Measurements from ENCODE around the gene TAF7. TPM values are rescaled to one million over a fixed set of nuclear protein-coding genes. Genes with fewer than 3 reads are reported as not detected.

The TAF7 gene
- total and polyA plus RNA-seq, 9 of the 15 experiments (the other 6 are each of a cell fraction or from before 2014, with no cell fraction given): 51.6 to 116 (median 73.3) TPM

DNA sequence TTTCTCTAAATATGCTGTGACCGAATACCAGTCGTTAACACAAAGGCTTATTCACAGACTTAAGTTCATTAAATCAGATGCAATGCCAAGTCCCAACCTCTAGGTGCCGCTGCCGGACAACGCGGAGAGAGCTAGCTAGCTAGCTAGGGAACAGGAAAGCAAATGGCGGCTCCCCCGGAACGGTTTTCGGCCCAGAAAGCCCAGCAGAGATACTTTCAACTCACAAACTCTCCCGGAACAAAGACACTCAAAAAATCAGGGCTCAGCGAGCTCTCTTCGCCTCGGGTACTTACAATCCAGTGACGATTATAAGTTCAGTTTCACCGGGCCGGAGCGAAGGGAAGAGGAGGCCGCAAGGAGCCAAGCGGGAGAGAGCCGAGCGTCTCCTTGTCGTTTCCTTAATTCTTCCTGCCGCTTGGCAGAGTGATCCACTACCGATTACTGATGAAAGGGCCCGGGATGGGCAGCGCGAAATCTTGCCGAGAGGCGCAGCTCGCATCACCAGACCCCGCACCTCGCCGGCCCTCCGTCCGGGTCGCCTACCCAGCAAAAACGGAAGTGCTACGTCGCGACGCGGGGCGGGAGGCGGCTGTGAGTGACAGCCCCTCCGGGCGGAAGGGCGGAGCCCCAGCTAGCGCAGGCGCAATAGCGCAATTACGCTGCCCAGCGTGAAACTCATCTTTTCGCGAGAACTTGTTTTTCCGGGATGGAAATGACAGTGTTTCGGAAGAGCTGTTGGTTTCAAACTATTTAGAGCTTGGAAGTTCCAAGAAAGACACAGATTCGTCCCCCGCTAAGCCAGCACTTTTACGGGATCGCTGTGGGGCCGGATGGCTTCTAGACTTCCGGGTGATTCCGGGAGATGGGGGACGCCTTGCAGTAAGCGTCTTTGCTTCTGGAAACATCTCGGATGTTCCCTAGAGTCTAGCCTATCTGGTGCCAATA, at the start of gene TAF7 (continued):
- TF ChIP-seq, protein P1, sequence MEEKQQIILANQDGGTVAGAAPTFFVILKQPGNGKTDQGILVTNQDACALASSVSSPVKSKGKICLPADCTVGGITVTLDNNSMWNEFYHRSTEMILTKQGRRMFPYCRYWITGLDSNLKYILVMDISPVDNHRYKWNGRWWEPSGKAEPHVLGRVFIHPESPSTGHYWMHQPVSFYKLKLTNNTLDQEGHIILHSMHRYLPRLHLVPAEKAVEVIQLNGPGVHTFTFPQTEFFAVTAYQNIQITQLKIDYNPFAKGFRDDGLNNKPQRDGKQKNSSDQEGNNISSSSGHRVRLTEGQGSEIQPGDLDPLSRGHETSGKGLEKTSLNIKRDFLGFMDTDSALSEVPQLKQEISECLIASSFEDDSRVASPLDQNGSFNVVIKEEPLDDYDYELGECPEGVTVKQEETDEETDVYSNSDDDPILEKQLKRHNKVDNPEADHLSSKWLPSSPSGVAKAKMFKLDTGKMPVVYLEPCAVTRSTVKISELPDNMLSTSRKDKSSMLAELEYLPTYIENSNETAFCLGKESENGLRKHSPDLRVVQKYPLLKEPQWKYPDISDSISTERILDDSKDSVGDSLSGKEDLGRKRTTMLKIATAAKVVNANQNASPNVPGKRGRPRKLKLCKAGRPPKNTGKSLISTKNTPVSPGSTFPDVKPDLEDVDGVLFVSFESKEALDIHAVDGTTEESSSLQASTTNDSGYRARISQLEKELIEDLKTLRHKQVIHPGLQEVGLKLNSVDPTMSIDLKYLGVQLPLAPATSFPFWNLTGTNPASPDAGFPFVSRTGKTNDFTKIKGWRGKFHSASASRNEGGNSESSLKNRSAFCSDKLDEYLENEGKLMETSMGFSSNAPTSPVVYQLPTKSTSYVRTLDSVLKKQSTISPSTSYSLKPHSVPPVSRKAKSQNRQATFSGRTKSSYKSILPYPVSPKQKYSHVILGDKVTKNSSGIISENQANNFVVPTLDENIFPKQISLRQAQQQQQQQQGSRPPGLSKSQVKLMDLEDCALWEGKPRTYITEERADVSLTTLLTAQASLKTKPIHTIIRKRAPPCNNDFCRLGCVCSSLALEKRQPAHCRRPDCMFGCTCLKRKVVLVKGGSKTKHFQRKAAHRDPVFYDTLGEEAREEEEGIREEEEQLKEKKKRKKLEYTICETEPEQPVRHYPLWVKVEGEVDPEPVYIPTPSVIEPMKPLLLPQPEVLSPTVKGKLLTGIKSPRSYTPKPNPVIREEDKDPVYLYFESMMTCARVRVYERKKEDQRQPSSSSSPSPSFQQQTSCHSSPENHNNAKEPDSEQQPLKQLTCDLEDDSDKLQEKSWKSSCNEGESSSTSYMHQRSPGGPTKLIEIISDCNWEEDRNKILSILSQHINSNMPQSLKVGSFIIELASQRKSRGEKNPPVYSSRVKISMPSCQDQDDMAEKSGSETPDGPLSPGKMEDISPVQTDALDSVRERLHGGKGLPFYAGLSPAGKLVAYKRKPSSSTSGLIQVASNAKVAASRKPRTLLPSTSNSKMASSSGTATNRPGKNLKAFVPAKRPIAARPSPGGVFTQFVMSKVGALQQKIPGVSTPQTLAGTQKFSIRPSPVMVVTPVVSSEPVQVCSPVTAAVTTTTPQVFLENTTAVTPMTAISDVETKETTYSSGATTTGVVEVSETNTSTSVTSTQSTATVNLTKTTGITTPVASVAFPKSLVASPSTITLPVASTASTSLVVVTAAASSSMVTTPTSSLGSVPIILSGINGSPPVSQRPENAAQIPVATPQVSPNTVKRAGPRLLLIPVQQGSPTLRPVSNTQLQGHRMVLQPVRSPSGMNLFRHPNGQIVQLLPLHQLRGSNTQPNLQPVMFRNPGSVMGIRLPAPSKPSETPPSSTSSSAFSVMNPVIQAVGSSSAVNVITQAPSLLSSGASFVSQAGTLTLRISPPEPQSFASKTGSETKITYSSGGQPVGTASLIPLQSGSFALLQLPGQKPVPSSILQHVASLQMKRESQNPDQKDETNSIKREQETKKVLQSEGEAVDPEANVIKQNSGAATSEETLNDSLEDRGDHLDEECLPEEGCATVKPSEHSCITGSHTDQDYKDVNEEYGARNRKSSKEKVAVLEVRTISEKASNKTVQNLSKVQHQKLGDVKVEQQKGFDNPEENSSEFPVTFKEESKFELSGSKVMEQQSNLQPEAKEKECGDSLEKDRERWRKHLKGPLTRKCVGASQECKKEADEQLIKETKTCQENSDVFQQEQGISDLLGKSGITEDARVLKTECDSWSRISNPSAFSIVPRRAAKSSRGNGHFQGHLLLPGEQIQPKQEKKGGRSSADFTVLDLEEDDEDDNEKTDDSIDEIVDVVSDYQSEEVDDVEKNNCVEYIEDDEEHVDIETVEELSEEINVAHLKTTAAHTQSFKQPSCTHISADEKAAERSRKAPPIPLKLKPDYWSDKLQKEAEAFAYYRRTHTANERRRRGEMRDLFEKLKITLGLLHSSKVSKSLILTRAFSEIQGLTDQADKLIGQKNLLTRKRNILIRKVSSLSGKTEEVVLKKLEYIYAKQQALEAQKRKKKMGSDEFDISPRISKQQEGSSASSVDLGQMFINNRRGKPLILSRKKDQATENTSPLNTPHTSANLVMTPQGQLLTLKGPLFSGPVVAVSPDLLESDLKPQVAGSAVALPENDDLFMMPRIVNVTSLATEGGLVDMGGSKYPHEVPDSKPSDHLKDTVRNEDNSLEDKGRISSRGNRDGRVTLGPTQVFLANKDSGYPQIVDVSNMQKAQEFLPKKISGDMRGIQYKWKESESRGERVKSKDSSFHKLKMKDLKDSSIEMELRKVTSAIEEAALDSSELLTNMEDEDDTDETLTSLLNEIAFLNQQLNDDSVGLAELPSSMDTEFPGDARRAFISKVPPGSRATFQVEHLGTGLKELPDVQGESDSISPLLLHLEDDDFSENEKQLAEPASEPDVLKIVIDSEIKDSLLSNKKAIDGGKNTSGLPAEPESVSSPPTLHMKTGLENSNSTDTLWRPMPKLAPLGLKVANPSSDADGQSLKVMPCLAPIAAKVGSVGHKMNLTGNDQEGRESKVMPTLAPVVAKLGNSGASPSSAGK (IDR thresholded peaks at IDR 0.05): peak; percentile 85
- TF ChIP-seq MEF2A (IDR thresholded peaks at IDR 0.05; ENCODE audit: control insufficient read depth, low read depth, low read length) (no peak), POLR2AphosphoS5 (IDR thresholded peaks at IDR 0.05; ENCODE audit: control insufficient read depth, insufficient read depth, low read depth, low read length) (peak; percentile 89), HOXB6 (CRISPR knock-in tag; IDR thresholded peaks at IDR 0.05; ENCODE audit: borderline replicate concordance) (no peak), NCOR1 (IDR thresholded peaks at IDR 0.05) (no peak), IRF2 (CRISPR knock-in tag; IDR thresholded peaks at IDR 0.05) (no peak), TAF15 (IDR thresholded peaks at IDR 0.05; ENCODE audit: low read depth, low read length) (no peak), TARDBP (IDR thresholded peaks at IDR 0.05) (0 out of 2 replicates have a peak, but pooled peaks have one; percentile 53), SIX5 (IDR thresholded peaks at IDR 0.05; ENCODE audit: borderline replicate concordance in 1 of 2, insufficient read depth in 1 of 2, low read depth in 1 of 2, low read length in 2 of 2) (no peak), PCBP1 (IDR thresholded peaks at IDR 0.05; ENCODE audit: low read depth, low read length, poor library complexity, severe bottlenecking) (no peak), HDGF (IDR thresholded peaks at IDR 0.05) (no peak), CBX8 (IDR thresholded peaks at IDR 0.05; ENCODE audit: borderline replicate concordance, extremely low read depth, low read depth, low read length, poor library complexity, severe bottlenecking) (no peak), ZNF217 (CRISPR knock-in tag; IDR thresholded peaks at IDR 0.05) (no peak), MTA2 (IDR thresholded peaks at IDR 0.05; ENCODE audit: low read depth) (no peak), ZNF699 (CRISPR knock-in tag; IDR thresholded peaks at IDR 0.05; ENCODE audit: insufficient replicate concordance) (no peak), GABPB1 (CRISPR knock-in tag; IDR thresholded peaks at IDR 0.05) (peak; percentile 90)
